ENCODE data around the gene RAI1.

RAI1 gene

GRCh38 chr17:17741349-17742023, 60.2 kb downstream of the RAI1 start:
- CTCF ChIA-PET = interaction anchor here (0.7 kb wide), 1 partner anchor 182 kb away, joined by 3 read pairs; no protein-coding TSS in a partner anchor
- DNase-seq (ENCODE audit: low spot score) = no peak
- POLR2A ChIA-PET (ENCODE audit: low non-redundant PET) = no interaction called here
- TF ChIP-seq CTCF (conservative IDR thresholded peaks at IDR 0.05; ENCODE audit: low read depth) = no peak
- peak overlapping the region; percentile 97 for H3K27ac ChIP-seq

- POLR2A ChIA-PET (ENCODE audit: low non-redundant PET) = no interaction called here
- DNase-seq (ENCODE audit: low spot score) = no peak
- peak overlapping the region; percentile 97 for H3K27ac ChIP-seq
- TF ChIP-seq CTCF (conservative IDR thresholded peaks at IDR 0.05; ENCODE audit: low read depth) = no peak
- CTCF ChIA-PET = no interaction called here
These were observed 60.9 kb downstream of the RAI1 start for GRCh38 chr17:17742133-17742621.

- CTCF ChIA-PET = no interaction called here
- H3K27ac ChIP-seq = peak overlapping the region; percentile 97
- POLR2A ChIA-PET (ENCODE audit: low non-redundant PET) = no interaction called here
- no peak for TF ChIP-seq CTCF (conservative IDR thresholded peaks at IDR 0.05; ENCODE audit: low read depth)
- no peak for DNase-seq (ENCODE audit: low spot score)
These were observed 61.6 kb downstream of the RAI1 start for GRCh38 chr17:17742688-17743390.

GRCh38 chr17:17743391-17744112, 62.3 kb downstream of the RAI1 start:
- ChIA-PET POLR2A (ENCODE audit: low non-redundant PET) (no interaction called here), CTCF (no interaction called here)
- DNase-seq (ENCODE audit: low spot score) = no peak
- no peak for TF ChIP-seq CTCF (conservative IDR thresholded peaks at IDR 0.05; ENCODE audit: low read depth)
- H3K27ac ChIP-seq = peak overlapping the region; percentile 97

- POLR2A ChIA-PET (ENCODE audit: low non-redundant PET) = no interaction called here
- CTCF ChIA-PET = no interaction called here
- DNase-seq (ENCODE audit: low spot score) = no peak
- H3K27ac ChIP-seq = peak overlapping the region; percentile 97
- TF ChIP-seq CTCF (conservative IDR thresholded peaks at IDR 0.05; ENCODE audit: low read depth) = no peak
These were observed 62.9 kb downstream of the RAI1 start for GRCh38 chr17:17744116-17744515.
